ENCODE measurements around the gene IPCEF1. TPM values are rescaled to one million over a fixed set of nuclear protein-coding genes. Genes with fewer than 3 reads are reported as not detected.
A peak's percentile ranks its signal among the peaks of the same experiment; 100 is the strongest.

The IPCEF1 gene
- total and polyA plus RNA-seq, 4 donors, result 0.85 to 18.1 (median 3.6) TPM

DNA sequence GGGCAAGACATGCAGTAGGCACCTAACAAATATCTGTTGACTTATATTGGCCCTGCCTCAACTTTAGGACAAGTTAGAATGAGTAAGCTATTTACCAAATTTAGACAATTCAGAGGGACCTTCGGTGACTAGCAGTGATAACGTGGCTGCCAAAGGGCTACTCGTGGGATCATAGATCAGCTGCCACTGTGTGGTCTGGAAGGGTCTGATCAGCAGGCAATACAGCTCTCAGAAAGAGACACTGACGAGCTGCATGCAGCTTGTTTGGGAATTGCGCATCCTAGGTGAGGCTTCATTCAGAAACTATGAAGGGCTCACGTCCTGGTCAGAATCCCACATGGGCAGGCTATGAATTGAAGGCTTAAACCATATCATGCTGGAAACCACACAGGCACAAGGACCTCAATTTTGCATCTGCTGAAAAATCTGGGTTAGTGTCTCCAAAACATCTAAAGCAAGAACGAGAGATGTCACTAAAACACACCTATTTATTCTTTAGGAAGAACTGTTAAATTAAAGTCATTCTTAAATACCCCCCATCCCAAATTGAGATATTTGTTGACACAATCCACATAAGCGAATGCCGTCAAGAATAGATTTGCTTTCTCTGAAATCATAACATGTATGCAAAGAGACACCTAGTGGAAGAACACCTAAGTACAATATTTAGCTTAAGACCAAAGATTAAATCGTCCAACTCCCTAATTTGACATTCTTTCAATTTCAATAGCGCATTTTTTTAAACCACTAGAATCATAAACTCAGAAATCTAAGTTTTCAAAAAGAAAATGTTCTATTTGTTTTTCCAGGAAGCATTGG is 79.6 kb downstream of the IPCEF1 start:
- Histone ChIP-seq H3K9ac (ENCODE audit: insufficient read depth in 1 of 2, low read length in 2 of 2) (no peak overlapping the region), H3K27me3 (ENCODE audit: control insufficient read depth in 3 of 3, insufficient read depth in 3 of 3, low read length in 2 of 3) (no peaks in the 10 kb centered on the region), H3K36me3 (ENCODE audit: control insufficient read depth in 4 of 4, insufficient read depth in 4 of 4, low read length in 4 of 4) (no peaks in the 10 kb centered on the region), H3K9me3 (ENCODE audit: control insufficient read depth in 4 of 4, insufficient read depth in 3 of 4, low read length in 3 of 4) (no peaks in the 10 kb centered on the region), H3K4me1 (ENCODE audit: control insufficient read depth in 5 of 5, insufficient read depth in 5 of 5, low read length in 5 of 5) (peaks cover 0 to 5% (median 0%) of the 10 kb centered on the region in 5 donors), H3K4me3 (no peak overlapping the region), H3K27ac (ENCODE audit: low read depth in 1 of 2, low read length in 1 of 2) (no peak overlapping the region)
- WGBS, 2 donors, result 38 to 55% methylated on average over 11 of the region's 11 CpGs
- ATAC-seq (ENCODE audit: insufficient read depth, low FRiP score) (no peak), DNase-seq (peak in 2 of 3 donors; percentile 68 to 83)
- TF ChIP-seq, protein P1, sequence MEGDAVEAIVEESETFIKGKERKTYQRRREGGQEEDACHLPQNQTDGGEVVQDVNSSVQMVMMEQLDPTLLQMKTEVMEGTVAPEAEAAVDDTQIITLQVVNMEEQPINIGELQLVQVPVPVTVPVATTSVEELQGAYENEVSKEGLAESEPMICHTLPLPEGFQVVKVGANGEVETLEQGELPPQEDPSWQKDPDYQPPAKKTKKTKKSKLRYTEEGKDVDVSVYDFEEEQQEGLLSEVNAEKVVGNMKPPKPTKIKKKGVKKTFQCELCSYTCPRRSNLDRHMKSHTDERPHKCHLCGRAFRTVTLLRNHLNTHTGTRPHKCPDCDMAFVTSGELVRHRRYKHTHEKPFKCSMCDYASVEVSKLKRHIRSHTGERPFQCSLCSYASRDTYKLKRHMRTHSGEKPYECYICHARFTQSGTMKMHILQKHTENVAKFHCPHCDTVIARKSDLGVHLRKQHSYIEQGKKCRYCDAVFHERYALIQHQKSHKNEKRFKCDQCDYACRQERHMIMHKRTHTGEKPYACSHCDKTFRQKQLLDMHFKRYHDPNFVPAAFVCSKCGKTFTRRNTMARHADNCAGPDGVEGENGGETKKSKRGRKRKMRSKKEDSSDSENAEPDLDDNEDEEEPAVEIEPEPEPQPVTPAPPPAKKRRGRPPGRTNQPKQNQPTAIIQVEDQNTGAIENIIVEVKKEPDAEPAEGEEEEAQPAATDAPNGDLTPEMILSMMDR (IDR thresholded peaks at IDR 0.05; ENCODE audit: control extremely low read depth, extremely low read depth), result peak; percentile 55

DNA sequence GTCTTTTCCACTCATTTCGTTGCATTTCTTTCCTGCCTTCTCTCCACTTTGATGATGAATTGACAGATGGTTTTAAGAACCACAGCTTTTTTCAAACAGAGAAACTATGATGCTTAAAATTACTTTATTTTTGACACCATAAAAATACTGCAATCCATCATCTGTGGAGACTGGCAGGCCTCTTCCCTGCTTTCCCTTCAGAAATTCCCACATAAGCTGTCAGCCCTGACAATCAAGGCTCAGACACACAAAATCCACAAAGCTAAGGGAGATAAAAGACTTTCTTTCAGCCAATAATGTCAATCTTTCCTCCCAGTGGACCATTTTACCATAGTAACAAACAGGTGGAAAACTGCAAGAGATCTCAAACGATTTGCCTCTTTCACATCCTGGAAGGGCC is 82.4 kb downstream of the IPCEF1 start:
- Histone ChIP-seq H3K4me3 (no peak overlapping the region), H3K27me3 (ENCODE audit: control insufficient read depth in 3 of 3, insufficient read depth in 3 of 3, low read length in 2 of 3) (no peaks in the 10 kb centered on the region), H3K4me1 (ENCODE audit: control insufficient read depth in 5 of 5, insufficient read depth in 5 of 5, low read length in 5 of 5) (peaks cover 0 to 5% (median 0%) of the 10 kb centered on the region in 5 donors), H3K36me3 (ENCODE audit: control insufficient read depth in 4 of 4, insufficient read depth in 4 of 4, low read length in 4 of 4) (no peaks in the 10 kb centered on the region), H3K9ac (ENCODE audit: insufficient read depth in 1 of 2, low read length in 2 of 2) (no peak overlapping the region), H3K27ac (ENCODE audit: low read depth in 1 of 2, low read length in 1 of 2) (no peak overlapping the region), H3K9me3 (ENCODE audit: control insufficient read depth in 4 of 4, insufficient read depth in 3 of 4, low read length in 3 of 4) (no peaks in the 10 kb centered on the region)
- ATAC-seq (ENCODE audit: insufficient read depth, low FRiP score) (no peak), DNase-seq (no peak)
- TF ChIP-seq, protein P1 (IDR thresholded peaks at IDR 0.05; ENCODE audit: control extremely low read depth, extremely low read depth), result no peak
- WGBS, 2 donors, result 78 to 85% methylated on average over 2 of the region's 2 CpGs

- no peaks in the 10 kb centered on the region for H3K27me3 ChIP-seq (ENCODE audit: control insufficient read depth in 3 of 3, insufficient read depth in 3 of 3, low read length in 2 of 3)
- H3K36me3 ChIP-seq (ENCODE audit: control insufficient read depth in 4 of 4, insufficient read depth in 4 of 4, low read length in 4 of 4), result no peaks in the 10 kb centered on the region
- no peak overlapping the region for H3K9ac ChIP-seq (ENCODE audit: insufficient read depth in 1 of 2, low read length in 2 of 2)
- TF ChIP-seq, protein P1 (IDR thresholded peaks at IDR 0.05; ENCODE audit: control extremely low read depth, extremely low read depth), result no peak
- no peak overlapping the region for H3K4me3 ChIP-seq
- no peak overlapping the region for H3K27ac ChIP-seq (ENCODE audit: low read depth in 1 of 2, low read length in 1 of 2)
- no peaks in the 10 kb centered on the region for H3K9me3 ChIP-seq (ENCODE audit: control insufficient read depth in 4 of 4, insufficient read depth in 3 of 4, low read length in 3 of 4)
- WGBS, 2 donors, result 47 to 82% methylated on average over 3 of the region's 3 CpGs
- DNase-seq, result no peak
- ATAC-seq (ENCODE audit: insufficient read depth, low FRiP score), result no peak
- H3K4me1 ChIP-seq (ENCODE audit: control insufficient read depth in 5 of 5, insufficient read depth in 5 of 5, low read length in 5 of 5), result no peaks in the 10 kb centered on the region
These were observed 88.1 kb downstream of the IPCEF1 start for GRCh38 chr6:154268486-154268885.
